ENCODE measurements around the gene NFATC1.
A peak's percentile ranks its signal among the peaks of the same experiment; 100 is the strongest.

Gene NFATC1

DNA sequence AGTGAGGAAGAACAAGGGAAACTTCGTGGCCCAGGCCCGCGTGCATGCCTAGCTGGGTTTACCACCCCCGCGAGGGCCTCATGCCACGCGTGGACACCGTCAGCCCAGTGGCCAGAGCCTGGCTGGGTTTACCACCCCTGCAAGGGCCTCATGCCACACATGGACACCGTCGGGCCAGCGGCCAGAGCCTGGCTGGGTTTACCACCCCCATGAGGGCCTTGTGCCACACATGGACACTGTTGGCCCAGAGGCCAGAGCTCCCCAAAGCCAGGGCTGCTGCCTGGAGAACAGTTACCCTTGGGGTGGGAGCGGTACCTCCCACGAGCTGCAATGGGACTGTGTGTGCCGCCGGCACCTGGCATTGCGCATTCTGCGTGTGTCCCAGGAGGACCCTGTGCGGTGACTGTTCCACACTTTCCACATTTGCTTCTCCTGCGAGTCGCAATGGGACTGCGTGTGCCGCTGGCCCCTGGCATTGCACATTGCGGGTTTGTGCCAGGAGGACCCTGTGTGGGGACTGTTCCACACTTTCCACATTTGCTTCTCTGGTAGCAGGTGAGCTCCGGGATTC lies 178.3 kb downstream of the NFATC1 start:
- TF ChIP-seq CTCF (conservative IDR thresholded peaks at IDR 0.05) (no peak), ZFX (IDR thresholded peaks at IDR 0.05) (no peak)
- no peak overlapping the region for H3K27ac ChIP-seq

- no peak for TF ChIP-seq CTCF (conservative IDR thresholded peaks at IDR 0.05)
- no peak for TF ChIP-seq ZFX (IDR thresholded peaks at IDR 0.05)
- H3K27ac ChIP-seq: no peak overlapping the region
Measured at GRCh38 chr18:79574938-79575525, 179.3 kb downstream of the NFATC1 start.

- peak overlapping the region; percentile 60 for H3K27ac ChIP-seq
- TF ChIP-seq CTCF (conservative IDR thresholded peaks at IDR 0.05): no peak
- TF ChIP-seq ZFX (IDR thresholded peaks at IDR 0.05): no peak
Measured at GRCh38 chr18:79575891-79576685, 180.4 kb downstream of the NFATC1 start.

DNA sequence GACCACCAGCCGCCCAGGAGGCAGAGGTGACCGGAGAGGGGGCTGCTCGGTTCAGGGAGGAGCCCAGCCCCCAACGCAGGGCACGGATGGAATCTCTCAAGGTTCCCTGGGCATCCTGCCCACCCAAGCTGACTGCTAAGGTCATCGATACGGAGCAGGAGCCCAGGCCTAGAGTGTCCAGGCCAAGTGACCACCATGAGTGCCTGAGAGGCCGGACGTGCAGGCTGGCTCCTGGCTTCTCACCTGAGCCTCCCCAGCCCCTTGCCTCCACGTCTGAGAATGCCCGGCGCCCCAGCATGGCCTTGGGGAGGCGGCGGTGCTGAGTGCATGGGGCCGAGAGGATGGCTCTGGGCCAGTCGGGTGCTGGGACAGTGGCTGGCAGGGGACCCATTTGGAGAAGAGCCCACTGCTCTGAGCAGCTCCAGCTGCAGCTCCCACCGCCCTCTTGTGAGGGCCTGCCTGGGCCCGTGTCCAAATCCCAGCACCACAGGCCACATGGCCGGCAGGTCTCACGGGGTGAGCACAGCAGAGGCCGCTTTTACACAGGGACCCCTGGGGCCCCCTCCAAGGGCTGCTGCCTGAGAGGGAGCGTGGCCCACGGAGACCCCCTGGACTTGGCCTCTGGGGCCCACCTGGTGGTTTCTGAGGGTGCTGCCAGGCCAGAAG lies 181.1 kb downstream of the NFATC1 start:
- TF ChIP-seq CTCF (conservative IDR thresholded peaks at IDR 0.05) (no peak), ZFX (IDR thresholded peaks at IDR 0.05) (peak; percentile 51; the same call in 1 of the 2 replicates)
- peak overlapping the region; percentile 60 for H3K27ac ChIP-seq

GRCh38 chr18:79577451-79578395 lies 182.0 kb downstream of the NFATC1 start:
- H3K27ac ChIP-seq: peak overlapping the region; percentile 60
- TF ChIP-seq ZFX (IDR thresholded peaks at IDR 0.05): no peak
- no peak for TF ChIP-seq CTCF (conservative IDR thresholded peaks at IDR 0.05)

DNA sequence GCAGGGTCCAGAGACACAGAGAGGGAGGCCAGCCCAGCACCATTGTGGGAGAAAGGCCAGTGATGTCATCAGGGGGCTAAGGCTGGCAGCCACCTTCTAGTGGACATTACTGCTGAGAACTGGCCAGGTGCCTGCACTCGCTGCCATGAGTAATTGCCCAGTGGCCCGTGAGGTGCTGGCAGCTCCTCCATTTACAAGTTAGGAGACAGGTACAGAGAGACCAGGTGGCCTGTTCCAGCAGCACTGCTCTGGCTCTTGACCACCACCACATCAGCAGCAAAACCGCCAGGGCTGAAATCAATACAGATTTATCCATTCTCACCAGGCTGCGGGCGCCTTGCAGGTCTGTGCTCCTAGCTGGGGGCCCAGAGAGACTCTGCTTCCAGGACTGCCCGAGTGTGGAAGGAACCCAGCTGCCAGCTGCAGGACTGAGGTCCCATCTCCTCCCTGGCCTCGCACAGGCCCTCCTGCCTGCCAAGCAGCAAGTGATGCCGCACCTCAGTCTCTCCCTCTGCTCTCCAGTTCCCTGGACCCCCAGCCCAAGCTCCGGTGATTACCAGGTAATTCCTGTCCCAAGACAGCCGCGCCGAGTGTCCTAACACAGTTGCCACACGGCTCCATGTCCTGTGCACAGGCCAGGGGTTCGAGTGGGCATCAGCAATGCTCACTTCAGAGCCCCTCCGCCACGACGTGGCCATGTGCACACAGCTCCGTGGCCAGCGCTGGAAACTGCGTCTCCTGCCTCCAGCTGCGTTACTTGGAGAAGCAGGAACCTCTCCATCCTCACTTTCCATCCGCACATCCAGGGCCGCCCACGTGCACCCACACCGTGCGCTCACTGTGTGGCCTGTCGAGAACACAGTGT lies 182.9 kb downstream of the NFATC1 start:
- H3K27ac ChIP-seq: no peak overlapping the region
- TF ChIP-seq CTCF (conservative IDR thresholded peaks at IDR 0.05) (no peak), ZFX (IDR thresholded peaks at IDR 0.05) (no peak)

Measured in C4-2B (cell line).